GM10266 (cell line): Measurements from ENCODE around the gene DPF1.
"Not testable (repeated sequence)": the region's sequence is repeated elsewhere in the genome, so short reads cannot be mapped to it uniquely, and the experiment has no call there.

Experiments
- DNase-seq: peaks from one replicate; pipeline ENCODE4 v3.0.0; 2012; ENCODE audit errors: extremely low spot score
- TF ChIP-seq, protein P1 (sequence below): IDR thresholded peaks from 2 replicates; pipeline ENCODE4 v1.5.1; 2012; ENCODE audit warnings: mild to moderate bottlenecking, low read depth; ENCODE audit not compliant: control insufficient read depth, insufficient read depth; ENCODE audit errors: missing control alignments

DPF1 gene

DNA sequence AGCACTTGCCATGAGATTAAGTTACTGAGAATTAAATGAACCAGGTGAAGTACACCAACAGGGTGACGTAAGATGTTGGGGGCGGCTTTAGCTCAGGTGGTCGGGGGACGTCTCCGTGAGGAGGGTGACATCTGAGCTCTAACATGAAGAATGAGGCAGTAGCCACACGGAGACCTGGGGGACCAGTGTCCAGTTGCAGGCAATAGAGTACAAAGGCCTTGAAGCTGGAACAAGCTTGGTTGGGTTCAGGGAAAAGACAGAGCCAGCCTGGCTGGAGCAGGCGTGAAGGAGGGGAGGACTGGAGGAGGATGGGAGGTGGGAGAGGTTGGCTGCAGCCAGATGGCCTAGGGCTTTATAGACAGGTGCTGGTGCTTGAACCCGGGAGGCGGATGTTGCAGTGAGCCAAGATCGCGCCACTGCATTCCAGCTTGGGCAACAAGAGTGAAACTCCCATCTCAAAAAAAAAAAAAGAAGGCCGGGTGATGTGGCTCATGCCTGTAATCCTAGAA lies 42.0 kb upstream of the DPF1 start:
- TF ChIP-seq, protein P1, sequence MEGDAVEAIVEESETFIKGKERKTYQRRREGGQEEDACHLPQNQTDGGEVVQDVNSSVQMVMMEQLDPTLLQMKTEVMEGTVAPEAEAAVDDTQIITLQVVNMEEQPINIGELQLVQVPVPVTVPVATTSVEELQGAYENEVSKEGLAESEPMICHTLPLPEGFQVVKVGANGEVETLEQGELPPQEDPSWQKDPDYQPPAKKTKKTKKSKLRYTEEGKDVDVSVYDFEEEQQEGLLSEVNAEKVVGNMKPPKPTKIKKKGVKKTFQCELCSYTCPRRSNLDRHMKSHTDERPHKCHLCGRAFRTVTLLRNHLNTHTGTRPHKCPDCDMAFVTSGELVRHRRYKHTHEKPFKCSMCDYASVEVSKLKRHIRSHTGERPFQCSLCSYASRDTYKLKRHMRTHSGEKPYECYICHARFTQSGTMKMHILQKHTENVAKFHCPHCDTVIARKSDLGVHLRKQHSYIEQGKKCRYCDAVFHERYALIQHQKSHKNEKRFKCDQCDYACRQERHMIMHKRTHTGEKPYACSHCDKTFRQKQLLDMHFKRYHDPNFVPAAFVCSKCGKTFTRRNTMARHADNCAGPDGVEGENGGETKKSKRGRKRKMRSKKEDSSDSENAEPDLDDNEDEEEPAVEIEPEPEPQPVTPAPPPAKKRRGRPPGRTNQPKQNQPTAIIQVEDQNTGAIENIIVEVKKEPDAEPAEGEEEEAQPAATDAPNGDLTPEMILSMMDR = no peak
- DNase-seq = no peak

DNA sequence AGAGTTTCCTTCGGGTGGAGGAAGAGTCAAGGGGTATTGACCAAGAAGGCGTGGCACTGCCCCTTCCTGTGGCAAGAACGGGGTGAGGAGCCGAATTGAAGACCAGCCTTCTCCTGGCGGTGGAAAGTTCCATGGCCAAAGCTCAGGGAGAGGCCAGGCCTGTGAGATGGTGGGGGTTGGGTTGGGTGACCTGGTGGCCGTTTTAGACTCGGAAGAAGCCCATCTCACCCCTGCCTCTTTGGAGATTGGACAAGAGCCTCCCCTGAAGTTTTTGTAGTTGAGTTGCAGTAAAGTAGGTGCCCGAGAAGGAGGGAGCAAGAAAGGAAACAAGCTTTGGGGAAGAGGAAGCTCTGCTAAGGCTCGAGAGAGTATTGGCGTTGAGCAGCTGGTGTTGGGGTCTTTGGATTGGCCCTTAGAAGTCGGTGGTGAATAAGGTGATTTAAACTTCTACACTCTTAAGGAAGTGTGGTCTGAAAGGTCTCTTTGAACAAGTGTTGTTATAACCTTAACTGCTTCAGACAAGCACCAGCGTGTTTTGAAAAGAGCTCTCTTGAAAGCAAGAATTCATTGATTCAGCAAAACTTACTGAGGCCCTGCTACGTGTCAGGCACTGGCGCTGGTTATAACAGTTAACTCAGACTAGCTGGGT lies 41.3 kb upstream of the DPF1 start:
- TF ChIP-seq, protein P1 = no peak
- no peak for DNase-seq

DNA sequence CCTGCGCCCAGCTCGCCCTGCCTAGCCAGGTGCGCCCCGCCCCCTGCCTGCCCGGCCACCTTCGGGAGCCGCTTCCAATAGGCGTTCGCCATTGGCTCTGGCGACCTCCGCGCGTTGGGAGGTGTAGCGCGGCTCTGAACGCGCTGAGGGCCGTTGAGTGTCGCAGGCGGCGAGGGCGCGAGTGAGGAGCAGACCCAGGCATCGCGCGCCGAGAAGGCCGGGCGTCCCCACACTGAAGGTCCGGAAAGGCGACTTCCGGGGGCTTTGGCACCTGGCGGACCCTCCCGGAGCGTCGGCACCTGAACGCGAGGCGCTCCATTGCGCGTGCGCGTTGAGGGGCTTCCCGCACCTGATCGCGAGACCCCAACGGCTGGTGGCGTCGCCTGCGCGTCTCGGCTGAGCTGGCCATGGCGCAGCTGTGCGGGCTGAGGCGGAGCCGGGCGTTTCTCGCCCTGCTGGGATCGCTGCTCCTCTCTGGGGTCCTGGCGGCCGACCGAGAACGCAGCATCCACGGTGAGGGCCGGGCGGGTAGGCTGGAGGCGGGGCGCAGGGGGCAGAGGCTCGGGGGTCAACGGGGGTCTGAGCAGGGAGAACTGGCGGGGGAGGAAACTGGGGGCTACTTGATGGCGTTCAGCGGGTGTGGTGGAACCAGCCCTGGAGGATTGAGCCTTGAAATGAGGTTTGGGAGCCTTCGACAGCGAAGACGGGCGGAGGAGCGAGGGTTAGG lies 40.6 kb upstream of the DPF1 start, which contains the start of gene SPINT2:
Gene SPINT2, plus strand, starts transcription at position 88 of the 727 bp plus-strand sequence. Its CDS starts 320 bp downstream, at position 408.
- peak; percentile 60 for DNase-seq
- TF ChIP-seq, protein P1 = no peak

DNA sequence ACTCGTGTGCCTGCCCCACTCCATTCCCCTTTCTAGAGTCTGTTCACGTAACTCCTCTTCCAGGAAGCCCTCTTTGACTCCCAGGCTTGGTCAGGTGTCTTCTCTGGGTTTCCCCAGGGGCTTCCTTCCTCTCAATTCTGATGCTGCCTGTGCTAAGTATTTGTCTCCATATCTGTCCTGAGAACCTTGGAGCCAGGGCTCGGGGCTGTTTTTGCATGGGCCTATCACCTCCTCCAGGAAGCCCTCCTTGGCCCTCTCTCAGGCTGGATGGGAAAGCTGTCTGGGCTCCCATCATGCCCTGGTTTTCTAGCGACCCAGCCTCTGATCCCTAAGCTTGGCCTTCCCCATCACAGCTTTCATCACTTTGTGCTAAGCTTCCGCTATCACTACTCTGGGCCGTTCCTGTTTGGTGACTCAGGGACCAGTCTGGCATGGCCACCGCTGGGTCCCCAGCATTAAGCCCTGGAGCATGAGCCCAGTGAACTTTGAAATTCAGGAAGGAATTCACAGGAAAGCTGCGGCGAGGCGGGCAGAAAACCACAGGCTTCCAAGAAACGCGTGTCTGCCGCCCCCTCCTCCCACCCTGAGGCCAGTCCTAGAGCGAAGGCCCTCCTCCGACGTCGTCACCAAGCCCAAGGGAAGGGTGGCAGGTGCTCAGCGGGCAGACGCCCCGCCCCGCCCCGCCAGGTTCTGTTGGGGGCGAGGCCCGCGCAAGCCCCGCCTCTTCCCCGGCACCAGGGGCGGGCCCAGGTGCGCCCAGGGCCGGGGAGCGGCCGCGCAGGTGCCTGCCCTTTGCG lies 39.9 kb upstream of the DPF1 start:
- peak; percentile 74 for DNase-seq
- TF ChIP-seq, protein P1 = no peak

DNA sequence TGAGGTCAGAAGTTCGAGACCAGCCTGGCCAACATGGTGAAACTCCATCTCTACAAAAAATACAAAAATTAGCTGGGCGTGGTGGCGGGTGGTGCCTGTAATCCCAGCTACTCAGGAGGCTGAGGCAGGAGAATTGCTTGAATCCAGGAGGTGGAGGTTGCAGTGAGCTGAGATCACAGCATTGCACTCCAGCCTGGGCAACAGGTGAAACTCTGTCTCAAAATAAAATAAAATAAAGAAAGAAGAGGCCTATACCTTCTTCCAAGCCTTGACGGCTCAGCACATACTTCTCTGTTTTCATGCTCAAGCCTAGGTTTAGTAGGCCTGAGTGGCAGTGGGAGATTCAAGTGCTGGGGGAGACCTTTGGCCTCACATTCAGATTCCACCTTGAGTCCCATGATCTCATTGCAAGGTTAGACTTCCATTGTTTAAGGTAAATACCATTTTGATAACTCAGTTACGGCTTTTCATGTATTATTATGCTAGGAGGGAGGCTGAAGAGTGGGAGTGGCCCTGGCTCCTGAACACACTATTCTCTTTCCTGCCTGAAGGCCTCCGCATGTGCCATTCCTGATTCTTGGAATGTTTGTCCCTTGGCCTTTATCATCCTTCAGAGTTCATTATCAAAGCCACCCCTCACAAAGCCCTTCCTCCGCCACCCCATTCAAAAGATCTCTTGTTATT lies 38.7 kb upstream of the DPF1 start:
- TF ChIP-seq, protein P1 = no peak
- no peak for DNase-seq

DNA sequence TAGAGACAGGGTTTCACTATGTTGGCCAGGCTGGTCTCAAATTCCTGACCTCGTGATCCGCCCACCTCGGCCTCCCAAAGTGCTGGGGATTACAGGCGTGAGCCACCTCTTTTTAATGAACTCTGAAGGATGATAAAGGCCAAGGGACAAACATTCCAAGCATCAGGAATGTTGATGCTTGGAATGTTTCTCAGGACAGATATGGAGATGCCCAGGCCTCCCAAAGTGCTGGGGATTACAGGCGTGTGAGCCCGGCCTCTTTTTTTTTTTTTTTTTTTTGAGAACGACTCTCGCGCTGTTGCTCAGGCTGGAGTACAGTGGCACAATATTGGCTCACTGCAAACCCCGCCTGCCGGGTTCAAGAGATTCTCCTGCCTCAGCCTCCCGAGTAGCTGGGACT lies 37.9 kb upstream of the DPF1 start:
- DNase-seq = not testable (repeated sequence)

DNA sequence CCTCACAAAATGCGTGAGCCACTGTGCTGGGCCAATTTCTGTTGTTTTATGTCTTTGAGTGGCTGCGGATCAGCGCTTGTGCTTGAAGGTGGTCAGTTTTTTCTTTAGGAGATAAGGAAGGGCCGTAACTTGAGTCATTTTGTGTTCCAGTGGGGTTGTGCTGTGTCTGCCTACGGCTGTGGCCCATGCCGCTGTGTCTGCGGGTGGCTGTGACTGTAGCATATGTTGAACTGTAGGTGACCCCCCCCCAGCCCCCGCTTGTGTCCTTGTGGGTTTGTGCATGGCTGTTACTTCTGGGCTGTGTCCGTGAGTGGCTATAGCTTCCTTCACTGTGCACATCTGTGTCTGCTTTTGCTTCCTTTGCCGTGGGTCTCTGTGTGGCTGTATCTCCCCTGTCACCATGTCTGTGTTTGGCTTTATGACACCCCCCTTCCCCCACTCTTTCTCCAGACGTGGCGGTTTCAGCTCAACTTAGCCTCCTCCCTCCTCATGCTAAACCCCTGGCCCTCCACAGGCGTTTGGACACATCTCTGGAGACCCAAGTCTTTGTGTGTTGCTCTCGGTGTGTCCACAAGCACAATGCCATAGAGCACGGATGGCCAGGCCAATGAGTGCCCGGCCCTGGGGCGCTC lies 31.5 kb upstream of the DPF1 start:
- TF ChIP-seq, protein P1 = no peak
- DNase-seq = no peak
